Activated naive CD8-positive, alpha-beta T cell treated with anti-CD3 and anti-CD28 coated beads, Interleukin-2, amount 10 ng/mL, durations not matched to agents 7 days and 5 days (primary cell): ENCODE results near the gene ZNF622. TPM values are rescaled to one million over a fixed set of nuclear protein-coding genes. Genes with fewer than 3 reads are reported as not detected.

Source experiments
- ATAC-seq: fragments of 150-1000 bp; cut with Tn5 transposase; one replicate; pipeline ENCODE4 v1.10.0; 2021; ENCODE audit warnings: low read depth, moderate library complexity
- POLR2A ChIA-PET: fragments of 350-600 bp; sonication (Branson Sonifier 250); formaldehyde crosslinking; loops from one replicate; lab custom pipeline; 2021; ENCODE audit warnings: antibody characterized with exemption; lab: Charles Lee
- DNase-seq: peaks from one replicate; pipeline ENCODE4 v3.0.0; 2021
- H3K27ac Mint-ChIP-seq: one replicate; pipeline ENCODE4 v1.8.0; 2022; ENCODE audit warnings: mild to moderate bottlenecking, mixed read lengths
- H3K27me3 Mint-ChIP-seq: one replicate; pipeline ENCODE4 v1.8.0; 2022; ENCODE audit warnings: mild to moderate bottlenecking, moderate library complexity, mixed read lengths
- H3K36me3 Mint-ChIP-seq: one replicate; pipeline ENCODE4 v1.8.0; 2021; ENCODE audit warnings: mild to moderate bottlenecking, mixed read lengths
- H3K4me1 Mint-ChIP-seq: one replicate; pipeline ENCODE4 v1.8.0; 2021; ENCODE audit warnings: mixed read lengths
- H3K4me3 Mint-ChIP-seq: one replicate; pipeline ENCODE4 v1.8.0; 2022; ENCODE audit warnings: mild to moderate bottlenecking, moderate library complexity, mixed read lengths
- H3K9me3 Mint-ChIP-seq: one replicate; pipeline ENCODE4 v1.8.0; 2021; ENCODE audit warnings: mixed read lengths
- total RNA-seq, 2 experiments: library from RNA; stranded (reverse); gene quantifications; one replicate each; pipeline ENCODE4 v1.2.3, GENCODE V29; 2021

The ZNF622 gene
- total RNA-seq, 2 experiments from 2014 or later: 30.7 to 36.0 TPM

GRCh38 chr5:16410338-16410737 lies 55.3 kb downstream of the ZNF622 start:
- Mint-ChIP-seq H3K27me3 (no peaks in the 10 kb centered on the region), H3K4me1 (no peaks in the 10 kb centered on the region), H3K9me3 (no peaks in the 10 kb centered on the region), H3K27ac (no peak overlapping the region), H3K4me3 (no peak overlapping the region), H3K36me3 (no peaks in the 10 kb centered on the region)
- no peak for ATAC-seq
- POLR2A ChIA-PET: no interaction called here
- no peak for DNase-seq

GRCh38 chr5:16406630-16407029 lies 59.0 kb downstream of the ZNF622 start:
- POLR2A ChIA-PET: no interaction called here
- Mint-ChIP-seq H3K4me1 (no peaks in the 10 kb centered on the region), H3K36me3 (no peaks in the 10 kb centered on the region), H3K27me3 (no peaks in the 10 kb centered on the region), H3K27ac (no peak overlapping the region), H3K9me3 (peaks cover 1% of the 10 kb centered on the region), H3K4me3 (no peak overlapping the region)
- ATAC-seq: no peak
- no peak for DNase-seq

- POLR2A ChIA-PET: no interaction called here
- no peaks in the 10 kb centered on the region for H3K4me1 Mint-ChIP-seq
- H3K27ac Mint-ChIP-seq: no peak overlapping the region
- no peak for DNase-seq
- no peak overlapping the region for H3K4me3 Mint-ChIP-seq
- H3K9me3 Mint-ChIP-seq: peaks cover 3% of the 10 kb centered on the region
- no peak for ATAC-seq
- no peaks in the 10 kb centered on the region for H3K36me3 Mint-ChIP-seq
- H3K27me3 Mint-ChIP-seq: no peaks in the 10 kb centered on the region
Measured at GRCh38 chr5:16406023-16406422, 59.6 kb downstream of the ZNF622 start.

Other genes with a start within 250 kb of the ZNF622 start
- gene RETREG1, start 151.2 kb upstream of the ZNF622 start, total RNA-seq: 10 to 100 TPM; 50.9 to 59.8 TPM